ENCODE results near the gene EHBP1L1. TPM values are rescaled to one million over a fixed set of nuclear protein-coding genes. Genes with fewer than 3 reads are reported as not detected.
"Not testable (repeated sequence)": the region's sequence is repeated elsewhere in the genome, so short reads cannot be mapped to it uniquely, and the experiment has no call there.

Gene EHBP1L1
- total RNA-seq, 1 experiment from 2014 or later, result 30.9 TPM

- DNase-seq (ENCODE audit: low read depth), result no peak
These were observed 60.5 kb downstream of the EHBP1L1 start for GRCh38 chr11:65636108-65637031.

GRCh38 chr11:65637032-65637557 is 61.2 kb downstream of the EHBP1L1 start:
- DNase-seq (ENCODE audit: low read depth), result no peak

GRCh38 chr11:65637794-65638419 is 62.1 kb downstream of the EHBP1L1 start, which contains the start of gene SIPA1:
Gene SIPA1, plus strand, starts transcription at chr11:65638101. Its CDS starts 2,821 bp downstream, at chr11:65640922.
- peak; percentile 90 for DNase-seq (ENCODE audit: low read depth)

GRCh38 chr11:65639228-65639597 is 63.4 kb downstream of the EHBP1L1 start:
- DNase-seq (ENCODE audit: low read depth), result not testable (repeated sequence)

- no peak for DNase-seq (ENCODE audit: low read depth)
These were observed 64.0 kb downstream of the EHBP1L1 start for GRCh38 chr11:65639623-65640482.

GRCh38 chr11:65640483-65641296 is 64.8 kb downstream of the EHBP1L1 start:
- DNase-seq (ENCODE audit: low read depth), result no peak

- no peak for DNase-seq (ENCODE audit: low read depth)
These were observed 65.6 kb downstream of the EHBP1L1 start for GRCh38 chr11:65641297-65642013.

Other genes starting within 250 kb of the EHBP1L1 start
- gene DPF2, start 242.2 kb upstream of the EHBP1L1 start, total RNA-seq (2014; rRNA removed; shearing (Covaris generic)), result 47.7 and 47.8 TPM in 2 replicates
- 0.34 and 0.42 TPM in 2 replicates for gene TIGD3, start 221.3 kb upstream of the EHBP1L1 start, total RNA-seq (2014; rRNA removed; shearing (Covaris generic))
- gene SLC25A45, start 193.4 kb upstream of the EHBP1L1 start, total RNA-seq (2014; rRNA removed; shearing (Covaris generic)), result 0.23 TPM in 1 of 2 replicates, not detected in the other
- 48.9 and 62.3 TPM in 2 replicates for gene FRMD8, start 189.4 kb upstream of the EHBP1L1 start, total RNA-seq (2014; rRNA removed; shearing (Covaris generic))
- 1.8 and 2.6 TPM in 2 replicates for gene NEAT1, start 153.3 kb upstream of the EHBP1L1 start, total RNA-seq (2014; rRNA removed; shearing (Covaris generic))
- 452 and 478 TPM in 2 replicates for gene MALAT1, start 77.0 kb upstream of the EHBP1L1 start, total RNA-seq (2014; rRNA removed; shearing (Covaris generic))
- 69.4 and 84.5 TPM in 2 replicates for gene SCYL1, start 51.0 kb upstream of the EHBP1L1 start, total RNA-seq (2014; rRNA removed; shearing (Covaris generic))
- 31.0 and 49.4 TPM in 2 replicates for gene LTBP3, start 17.7 kb upstream of the EHBP1L1 start, total RNA-seq (2014; rRNA removed; shearing (Covaris generic))
- 77.3 and 117 TPM in 2 replicates for gene ZNRD2, start 5.6 kb upstream of the EHBP1L1 start, total RNA-seq (2014; rRNA removed; shearing (Covaris generic))
- gene FAM89B, start 3.5 kb upstream of the EHBP1L1 start, total RNA-seq (2014; rRNA removed; shearing (Covaris generic)), result 23.7 and 30.2 TPM in 2 replicates
- not detected in 2 replicates for gene KCNK7, start 19.7 kb downstream of the EHBP1L1 start, total RNA-seq (2014; rRNA removed; shearing (Covaris generic))
- gene MAP3K11, start 38.2 kb downstream of the EHBP1L1 start, total RNA-seq (2014; rRNA removed; shearing (Covaris generic)), result 16.6 and 22.4 TPM in 2 replicates
- gene PCNX3, start 39.7 kb downstream of the EHBP1L1 start, total RNA-seq (2014; rRNA removed; shearing (Covaris generic)), result 15.1 and 16.2 TPM in 2 replicates
- 11.1 and 12.6 TPM in 2 replicates for gene SIPA1, start 62.0 kb downstream of the EHBP1L1 start, total RNA-seq (2014; rRNA removed; shearing (Covaris generic))
- gene RELA, start 86.9 kb downstream of the EHBP1L1 start, total RNA-seq (2014; rRNA removed; shearing (Covaris generic)), result 14.9 and 19.7 TPM in 2 replicates
- gene KAT5, start 136.2 kb downstream of the EHBP1L1 start, total RNA-seq (2014; rRNA removed; shearing (Covaris generic)), result 59.4 and 66.9 TPM in 2 replicates
- 61.2 and 80.5 TPM in 2 replicates for gene RNASEH2C, start 144.7 kb downstream of the EHBP1L1 start, total RNA-seq (2014; rRNA removed; shearing (Covaris generic))
- gene AP5B1, start 204.9 kb downstream of the EHBP1L1 start, total RNA-seq (2014; rRNA removed; shearing (Covaris generic)), result 10.7 and 13.0 TPM in 2 replicates
- gene OVOL1, start 211.0 kb downstream of the EHBP1L1 start, total RNA-seq (2014; rRNA removed; shearing (Covaris generic)), result not detected in 2 replicates

Measured in Daoy (cell line).